Erythroblast (primary cell): ENCODE measurements around the gene NEDD4L.

Experiments
- GATA1 ChIP-seq: IDR thresholded peaks from 2 replicates; pipeline ENCODE4 v1.6.1; 2011; ENCODE audit warnings: low read depth, mild to moderate bottlenecking, control low read depth, low read length, moderate library complexity
- POLR2A ChIP-seq: IDR thresholded peaks from 2 replicates; pipeline ENCODE4 v1.6.1; 2011; ENCODE audit warnings: mild to moderate bottlenecking, low read length

DNA sequence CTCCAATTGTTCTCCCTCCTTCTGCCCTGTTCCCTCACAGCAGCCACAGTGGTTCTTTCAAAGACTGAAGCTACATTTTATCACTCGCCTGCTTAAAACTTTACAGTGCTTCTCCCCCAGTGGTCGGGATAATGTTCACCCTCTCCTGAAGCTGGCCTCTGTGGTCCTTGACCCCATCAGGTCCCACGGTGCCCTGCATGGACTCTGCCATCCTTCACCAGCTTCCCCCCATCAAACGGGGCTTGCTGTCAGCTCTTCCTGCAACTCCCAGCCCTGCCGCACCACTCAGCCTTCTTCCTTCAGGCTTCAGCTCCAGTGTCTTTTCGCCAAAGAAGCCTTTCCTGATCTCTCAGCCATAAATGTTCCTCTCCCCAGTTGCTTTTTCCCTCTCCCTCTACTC lies 118.1 kb downstream of the NEDD4L start:
- TF ChIP-seq POLR2A = no peak
- no peak for TF ChIP-seq GATA1
